Measurements from ENCODE around the gene TMA7.

The TMA7 gene

DNA sequence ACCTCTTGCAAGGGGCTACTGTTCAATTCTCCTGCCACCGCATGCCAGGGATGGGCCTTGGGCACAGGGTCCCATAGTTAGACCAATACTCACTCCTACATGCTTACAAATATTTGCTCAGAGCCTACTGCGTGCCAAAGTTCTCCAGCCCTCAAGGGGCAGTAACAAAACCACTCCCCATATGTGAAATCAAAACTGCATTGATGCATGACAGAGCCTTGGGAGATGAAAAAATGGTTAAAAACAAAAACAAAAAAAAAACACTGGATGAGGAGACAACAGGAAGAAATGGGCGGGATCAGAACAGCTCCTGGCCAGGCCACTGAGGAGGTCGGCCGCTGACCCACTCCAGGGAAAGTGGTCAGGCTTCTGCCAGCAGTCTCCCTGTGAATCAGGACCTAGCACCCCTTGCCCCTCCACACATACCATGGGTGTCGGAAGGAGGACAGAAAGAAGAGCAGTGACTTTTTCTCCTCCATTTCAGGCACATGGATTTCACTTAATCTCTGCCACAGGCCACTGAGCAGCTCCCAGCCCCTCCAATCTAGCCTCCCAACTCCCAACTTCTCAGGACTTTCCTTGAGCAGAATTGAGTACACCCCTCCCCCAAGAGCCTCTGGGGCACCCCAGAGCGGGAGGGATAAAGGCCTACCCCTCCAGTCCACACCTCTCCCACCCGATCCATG is 13.0 kb upstream of the TMA7 start:
- no peaks in the 10 kb centered on the region for H3K27me3 ChIP-seq (ENCODE audit: control insufficient read depth, insufficient read depth, low read length)
- no peak overlapping the region for H3K27ac ChIP-seq (ENCODE audit: low read depth, low read length)
- H3K36me3 ChIP-seq (ENCODE audit: control insufficient read depth, insufficient read depth, low read length): peaks cover 36% of the 10 kb centered on the region
- H3K4me1 ChIP-seq (ENCODE audit: control insufficient read depth, insufficient read depth, low read length): peaks cover 40% of the 10 kb centered on the region
- H3K4me3 ChIP-seq (ENCODE audit: low read depth, low read length): 0 out of 2 replicates have a peak overlapping the region, but pooled peaks have one; percentile 94
- H3K9me3 ChIP-seq (ENCODE audit: control insufficient read depth, insufficient read depth, low read depth, low read length): no peaks in the 10 kb centered on the region
- no peak overlapping the region for H3K9ac ChIP-seq (ENCODE audit: low read length)

DNA sequence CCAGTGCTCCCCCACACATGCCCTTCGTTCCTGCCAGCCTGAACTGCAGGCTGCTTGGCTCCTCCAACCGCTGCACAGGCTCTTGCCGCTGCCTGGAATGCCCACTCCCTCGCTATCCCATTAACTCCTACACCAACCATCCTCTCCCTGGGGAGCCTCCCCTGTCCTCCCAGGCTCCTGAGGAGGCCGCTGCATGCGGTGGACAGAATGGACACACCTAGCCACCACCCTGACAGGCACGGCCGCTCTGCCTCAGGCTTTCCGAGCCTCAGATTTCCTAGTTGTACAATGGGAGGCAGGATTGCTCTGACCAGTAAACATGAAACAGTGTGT is 12.5 kb upstream of the TMA7 start:
- peak overlapping the region; percentile 94 for H3K4me3 ChIP-seq (ENCODE audit: low read depth, low read length)
- H3K9ac ChIP-seq (ENCODE audit: low read length): peak overlapping the region; percentile 88

DNA sequence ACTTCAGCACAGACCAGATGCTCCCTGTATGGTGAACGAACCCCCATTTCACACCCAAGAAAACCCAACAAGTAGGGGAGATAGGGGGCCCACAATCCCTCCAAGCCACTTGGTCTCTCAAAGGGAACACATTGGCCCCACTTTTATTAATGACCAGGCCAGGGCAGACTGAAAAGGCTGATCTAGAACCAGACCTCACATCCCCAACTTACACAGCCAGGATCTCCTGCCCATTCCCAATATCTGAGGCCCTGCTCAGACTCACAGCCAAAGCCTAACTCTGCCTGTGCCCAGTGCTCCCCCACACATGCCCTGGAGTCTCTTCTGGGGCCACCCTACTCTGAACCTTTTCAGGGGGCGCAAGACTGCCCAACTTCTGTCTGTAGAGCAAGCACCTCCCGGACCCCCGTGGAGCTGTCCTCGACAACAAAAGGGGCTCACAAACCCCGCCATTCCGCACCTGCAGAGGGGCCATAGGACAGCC is 11.9 kb upstream of the TMA7 start:
- H3K36me3 ChIP-seq (ENCODE audit: control insufficient read depth, insufficient read depth, low read length): peaks cover 37% of the 10 kb centered on the region
- H3K9ac ChIP-seq (ENCODE audit: low read length): peak overlapping the region; percentile 88
- H3K9me3 ChIP-seq (ENCODE audit: control insufficient read depth, insufficient read depth, low read depth, low read length): no peaks in the 10 kb centered on the region
- H3K27ac ChIP-seq (ENCODE audit: low read depth, low read length): no peak overlapping the region
- peak overlapping the region; percentile 94 for H3K4me3 ChIP-seq (ENCODE audit: low read depth, low read length)
- no peaks in the 10 kb centered on the region for H3K27me3 ChIP-seq (ENCODE audit: control insufficient read depth, insufficient read depth, low read length)
- H3K4me1 ChIP-seq (ENCODE audit: control insufficient read depth, insufficient read depth, low read length): peaks cover 50% of the 10 kb centered on the region

More for the DNA sequence above, 12.5 kb upstream of the TMA7 start:
- Histone ChIP-seq H3K36me3 (ENCODE audit: control insufficient read depth, insufficient read depth, low read length) (peaks cover 38% of the 10 kb centered on the region), H3K27ac (ENCODE audit: low read depth, low read length) (no peak overlapping the region), H3K27me3 (ENCODE audit: control insufficient read depth, insufficient read depth, low read length) (no peaks in the 10 kb centered on the region), H3K4me1 (ENCODE audit: control insufficient read depth, insufficient read depth, low read length) (peaks cover 44% of the 10 kb centered on the region), H3K9me3 (ENCODE audit: control insufficient read depth, insufficient read depth, low read depth, low read length) (no peaks in the 10 kb centered on the region)

DNA sequence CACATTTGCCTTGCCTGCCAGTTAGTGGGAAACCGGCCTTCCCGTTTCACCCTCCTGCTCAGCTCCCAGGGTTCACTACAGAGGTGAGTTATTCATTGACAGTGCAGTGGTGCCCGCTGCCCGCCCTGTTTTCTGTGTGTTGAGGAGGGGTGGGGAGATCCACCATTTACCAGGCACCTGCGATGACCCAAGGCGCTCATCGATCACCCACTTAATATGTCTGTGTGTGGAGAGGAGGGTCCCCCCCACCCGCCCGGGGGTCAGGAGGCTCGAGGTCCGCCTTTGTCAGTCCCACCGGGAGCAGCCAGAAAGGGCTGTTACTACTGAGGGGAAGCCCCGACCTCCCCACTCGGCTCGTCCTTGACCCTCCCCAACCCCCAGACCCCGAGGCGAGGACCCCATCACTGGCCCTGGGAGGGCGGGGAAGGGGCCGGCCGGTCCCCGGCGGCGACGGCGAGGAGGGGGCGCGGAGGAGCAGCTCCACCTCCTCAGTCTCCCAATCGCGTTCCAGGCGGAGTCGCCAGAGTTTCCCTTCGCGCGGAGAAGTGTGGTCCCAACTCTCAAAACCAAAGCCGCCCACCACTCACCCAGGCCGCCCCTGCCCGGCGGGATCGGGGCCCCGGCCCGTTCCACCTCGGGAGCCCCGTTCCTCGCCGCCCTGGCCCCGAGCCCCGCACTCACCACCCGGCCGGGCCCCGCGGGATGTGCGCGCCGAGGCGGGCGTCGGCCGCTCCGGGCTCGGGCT is 11.3 kb upstream of the TMA7 start:
- Histone ChIP-seq H3K9me3 (ENCODE audit: control insufficient read depth, insufficient read depth, low read depth, low read length) (no peaks in the 10 kb centered on the region), H3K9ac (ENCODE audit: low read length) (peak overlapping the region; percentile 88), H3K27me3 (ENCODE audit: control insufficient read depth, insufficient read depth, low read length) (no peaks in the 10 kb centered on the region), H3K36me3 (ENCODE audit: control insufficient read depth, insufficient read depth, low read length) (peaks cover 37% of the 10 kb centered on the region), H3K27ac (ENCODE audit: low read depth, low read length) (peak overlapping the region; percentile 50; the same call in 1 of the 2 replicates), H3K4me1 (ENCODE audit: control insufficient read depth, insufficient read depth, low read length) (peaks cover 51% of the 10 kb centered on the region), H3K4me3 (ENCODE audit: low read depth, low read length) (peak overlapping the region; percentile 94)

DNA sequence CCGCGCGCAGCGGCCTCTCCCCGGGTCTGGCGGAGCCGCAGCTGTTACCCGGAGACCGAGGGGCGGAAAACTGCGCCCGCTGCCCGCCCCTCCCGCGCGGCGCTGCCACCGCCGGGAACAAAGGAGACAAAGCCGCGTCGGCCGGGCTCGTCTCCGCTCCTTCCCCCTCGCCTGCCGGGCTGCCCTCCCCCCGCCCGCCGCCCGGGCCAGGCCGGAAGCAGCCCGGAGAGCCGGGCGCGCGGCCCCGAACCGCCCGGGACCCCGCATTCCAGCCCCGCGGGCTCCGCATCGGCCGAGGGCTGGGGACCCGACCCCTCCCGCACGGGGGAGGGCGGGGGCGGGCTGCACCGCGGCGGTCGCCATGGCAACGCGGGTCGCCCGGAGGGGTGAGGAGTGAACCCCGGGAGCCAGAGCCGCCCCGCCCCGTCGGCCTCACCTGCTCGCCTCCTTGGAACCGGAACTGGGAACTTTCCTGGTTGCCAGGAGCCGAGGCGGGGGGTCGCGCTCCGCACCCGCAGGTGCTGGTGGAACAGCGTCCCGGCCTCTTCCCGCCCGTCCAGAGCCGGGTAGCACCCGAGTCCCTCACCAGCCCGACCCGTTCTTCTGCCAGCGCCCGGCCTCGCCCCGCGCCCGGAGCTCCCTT is 10.6 kb upstream of the TMA7 start:
- peaks cover 51% of the 10 kb centered on the region for H3K4me1 ChIP-seq (ENCODE audit: control insufficient read depth, insufficient read depth, low read length)
- H3K9me3 ChIP-seq (ENCODE audit: control insufficient read depth, insufficient read depth, low read depth, low read length): no peaks in the 10 kb centered on the region
- H3K36me3 ChIP-seq (ENCODE audit: control insufficient read depth, insufficient read depth, low read length): peaks cover 37% of the 10 kb centered on the region
- peak overlapping the region; percentile 88 for H3K9ac ChIP-seq (ENCODE audit: low read length)
- H3K4me3 ChIP-seq (ENCODE audit: low read depth, low read length): peak overlapping the region; percentile 94
- H3K27ac ChIP-seq (ENCODE audit: low read depth, low read length): peak overlapping the region; percentile 62
- no peaks in the 10 kb centered on the region for H3K27me3 ChIP-seq (ENCODE audit: control insufficient read depth, insufficient read depth, low read length)

DNA sequence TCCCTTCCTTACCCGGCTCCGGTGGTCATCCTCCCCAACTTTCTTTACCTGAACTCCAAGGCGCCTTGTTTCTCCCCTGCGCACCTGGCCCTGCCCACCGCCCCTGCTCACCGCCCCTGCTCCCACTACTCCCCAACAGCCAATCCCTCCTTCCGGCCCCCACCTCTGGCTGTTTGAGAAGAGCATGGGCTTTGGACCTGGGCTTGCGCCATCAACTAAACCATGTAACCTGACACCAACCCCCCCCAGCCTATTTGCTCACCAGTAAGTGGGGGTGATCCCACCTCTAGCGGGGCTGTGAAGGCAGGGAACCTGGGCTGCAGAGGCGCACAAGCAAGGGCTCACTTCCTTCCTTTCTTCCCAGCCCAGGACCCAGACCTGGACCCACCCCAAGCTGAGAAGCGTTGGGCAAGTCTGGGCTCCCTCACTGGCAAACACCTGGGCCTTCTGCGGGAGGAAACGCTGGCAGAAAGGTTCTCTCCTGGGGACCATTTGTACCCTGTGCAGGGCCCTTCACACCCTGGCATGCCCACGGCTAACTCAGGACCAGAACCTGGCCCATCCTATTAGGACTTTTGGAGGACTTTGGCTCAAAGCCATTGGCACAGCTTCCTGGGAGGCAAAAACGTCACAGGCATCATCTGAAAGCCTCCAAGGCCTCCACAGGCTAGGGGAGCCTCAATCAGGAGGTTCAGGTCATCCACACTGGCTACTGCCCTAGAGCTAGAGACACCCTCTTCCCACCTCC is 9.9 kb upstream of the TMA7 start, which contains the start of gene PLXNB1:
Gene PLXNB1, minus strand, starts transcription at position 127 of the 748 bp plus-strand sequence. CDS start 5,475 bp downstream, outside the sequence.
- H3K27ac ChIP-seq (ENCODE audit: low read depth, low read length): peak within 1 kb of the TSS; percentile 62
- H3K4me1 ChIP-seq (ENCODE audit: control insufficient read depth, insufficient read depth, low read length): peaks cover 45% of the 10 kb centered on the region
- H3K27me3 ChIP-seq (ENCODE audit: control insufficient read depth, insufficient read depth, low read length): no peaks in the 10 kb centered on the region
- H3K4me3 ChIP-seq (ENCODE audit: low read depth, low read length): peak within 1 kb of the TSS; percentile 94
- H3K36me3 ChIP-seq (ENCODE audit: control insufficient read depth, insufficient read depth, low read length): peaks cover 34% of the 10 kb centered on the region
- no peaks in the 10 kb centered on the region for H3K9me3 ChIP-seq (ENCODE audit: control insufficient read depth, insufficient read depth, low read depth, low read length)
- H3K9ac ChIP-seq (ENCODE audit: low read length): peak within 1 kb of the TSS; percentile 88

DNA sequence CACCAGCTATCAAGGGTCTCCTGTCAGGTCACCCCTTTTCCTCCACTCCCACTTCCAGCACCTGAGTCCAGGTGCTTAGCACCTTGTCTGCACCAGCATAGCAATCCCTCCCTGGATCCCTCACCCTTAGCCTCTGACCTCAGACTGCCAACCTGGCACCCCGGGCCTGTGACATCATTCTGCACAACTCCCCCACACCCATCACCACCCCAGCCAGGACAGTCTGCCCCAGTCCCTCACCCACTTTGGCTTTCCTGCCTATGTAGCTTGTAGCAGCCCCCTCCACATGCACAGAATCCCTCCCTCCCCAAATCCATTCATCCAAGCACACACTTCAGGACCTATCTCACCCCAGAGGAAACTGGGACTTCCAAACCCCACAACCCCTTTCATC is 9.4 kb upstream of the TMA7 start:
- Histone ChIP-seq H3K27ac (ENCODE audit: low read depth, low read length) (no peak overlapping the region), H3K27me3 (ENCODE audit: control insufficient read depth, insufficient read depth, low read length) (no peaks in the 10 kb centered on the region), H3K4me3 (ENCODE audit: low read depth, low read length) (peak overlapping the region; percentile 94; the same call in 1 of the 2 replicates), H3K9me3 (ENCODE audit: control insufficient read depth, insufficient read depth, low read depth, low read length) (no peaks in the 10 kb centered on the region), H3K9ac (ENCODE audit: low read length) (peak overlapping the region; percentile 88), H3K4me1 (ENCODE audit: control insufficient read depth, insufficient read depth, low read length) (peaks cover 40% of the 10 kb centered on the region), H3K36me3 (ENCODE audit: control insufficient read depth, insufficient read depth, low read length) (peaks cover 34% of the 10 kb centered on the region)

DNA sequence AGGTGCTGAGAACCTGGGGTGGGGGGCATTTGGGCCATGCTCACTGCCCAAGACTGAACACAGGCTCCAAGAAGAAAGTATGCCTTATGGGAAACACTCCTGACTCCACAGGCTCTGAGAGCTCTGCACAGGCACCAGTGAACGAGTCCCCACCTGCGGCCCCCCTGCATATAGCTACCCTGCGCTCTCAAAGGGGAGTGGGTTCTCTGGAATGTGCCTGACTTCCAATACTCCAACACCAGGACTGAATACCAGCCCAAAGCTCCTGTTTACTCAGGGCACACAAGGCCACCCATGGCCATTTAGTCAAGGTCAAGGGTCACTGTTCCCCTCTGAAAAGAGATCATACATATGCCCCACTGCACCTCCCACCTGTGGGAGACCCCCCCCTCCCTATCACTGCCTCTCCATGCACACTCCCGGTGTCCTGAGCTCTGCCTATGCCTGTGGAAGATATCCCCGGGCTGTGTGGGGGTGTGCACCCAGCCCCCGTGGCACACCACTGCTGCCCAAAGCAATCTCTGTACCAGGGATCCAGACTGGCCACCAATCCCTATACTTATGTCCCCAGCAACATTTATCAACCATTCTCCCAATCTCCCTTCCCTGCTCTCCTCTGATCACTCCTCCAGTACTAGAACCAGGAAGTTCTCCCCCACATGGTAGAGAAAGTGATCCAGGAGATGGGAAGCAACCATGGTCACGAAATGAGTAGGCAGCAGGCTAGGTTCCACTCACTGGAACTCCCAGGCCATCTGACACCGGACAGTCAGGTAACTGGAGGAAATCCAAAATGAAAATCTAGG is 8.6 kb upstream of the TMA7 start:
- no peak overlapping the region for H3K27ac ChIP-seq (ENCODE audit: low read depth, low read length)
- no peak overlapping the region for H3K9ac ChIP-seq (ENCODE audit: low read length)
- no peak overlapping the region for H3K4me3 ChIP-seq (ENCODE audit: low read depth, low read length)
- no peaks in the 10 kb centered on the region for H3K9me3 ChIP-seq (ENCODE audit: control insufficient read depth, insufficient read depth, low read depth, low read length)
- no peaks in the 10 kb centered on the region for H3K27me3 ChIP-seq (ENCODE audit: control insufficient read depth, insufficient read depth, low read length)
- H3K36me3 ChIP-seq (ENCODE audit: control insufficient read depth, insufficient read depth, low read length): peaks cover 32% of the 10 kb centered on the region
- H3K4me1 ChIP-seq (ENCODE audit: control insufficient read depth, insufficient read depth, low read length): peaks cover 36% of the 10 kb centered on the region

DNA sequence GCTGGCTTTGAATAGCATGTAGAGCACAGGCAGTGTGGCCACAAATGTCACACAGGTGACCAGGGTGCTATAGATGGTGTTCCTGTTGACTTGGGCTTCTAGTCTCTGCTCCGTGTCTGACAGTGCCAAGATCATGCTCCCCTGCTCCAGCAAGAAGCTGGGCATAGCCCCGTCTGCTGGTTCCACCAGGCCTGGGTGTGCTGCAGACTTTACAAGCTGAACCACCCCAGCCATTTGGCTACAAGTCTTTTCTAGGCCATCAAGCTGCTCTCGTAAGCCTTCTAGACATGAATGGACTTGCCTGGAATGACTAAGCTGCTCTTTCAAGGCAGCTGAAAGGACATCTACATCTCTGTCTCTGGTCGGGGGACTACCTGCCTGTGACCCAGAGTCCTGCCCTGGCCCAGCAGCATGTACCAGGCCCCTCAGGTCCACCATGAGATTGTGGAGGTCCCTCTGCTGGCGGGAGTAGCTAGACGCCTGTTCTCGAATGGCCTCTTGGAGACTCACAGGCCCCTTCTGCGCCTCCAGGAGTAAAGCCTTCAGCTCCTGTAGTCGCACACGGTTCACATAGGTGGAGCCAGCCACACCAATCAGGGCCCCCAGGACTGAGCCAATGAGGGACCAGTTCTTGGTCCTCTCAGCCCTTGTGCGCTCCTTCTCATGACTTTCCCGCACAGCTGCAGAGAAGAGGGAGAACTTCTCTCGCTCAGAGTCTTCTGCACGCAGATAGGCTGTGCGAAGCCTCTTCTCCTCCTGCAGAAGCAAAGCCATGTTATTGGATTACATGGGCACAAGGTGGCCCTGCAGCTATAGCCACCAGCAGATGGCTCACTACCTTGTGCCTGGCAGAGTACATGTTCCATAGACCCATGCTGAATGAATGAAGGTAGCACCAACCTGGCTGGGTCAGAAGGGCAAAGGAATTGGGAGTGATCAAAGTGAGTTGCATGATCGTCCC is 7.4 kb upstream of the TMA7 start:
- peaks cover 29% of the 10 kb centered on the region for H3K4me1 ChIP-seq (ENCODE audit: control insufficient read depth, insufficient read depth, low read length)
- no peaks in the 10 kb centered on the region for H3K9me3 ChIP-seq (ENCODE audit: control insufficient read depth, insufficient read depth, low read depth, low read length)
- H3K4me3 ChIP-seq (ENCODE audit: low read depth, low read length): no peak overlapping the region
- H3K9ac ChIP-seq (ENCODE audit: low read length): no peak overlapping the region
- no peaks in the 10 kb centered on the region for H3K27me3 ChIP-seq (ENCODE audit: control insufficient read depth, insufficient read depth, low read length)
- peaks cover 32% of the 10 kb centered on the region for H3K36me3 ChIP-seq (ENCODE audit: control insufficient read depth, insufficient read depth, low read length)
- peak overlapping the region; percentile 4; the same call in 1 of the 2 replicates for H3K27ac ChIP-seq (ENCODE audit: low read depth, low read length)

All from HUES6 (cell line).